ENCODE results near the gene CCDC124.

DNA sequence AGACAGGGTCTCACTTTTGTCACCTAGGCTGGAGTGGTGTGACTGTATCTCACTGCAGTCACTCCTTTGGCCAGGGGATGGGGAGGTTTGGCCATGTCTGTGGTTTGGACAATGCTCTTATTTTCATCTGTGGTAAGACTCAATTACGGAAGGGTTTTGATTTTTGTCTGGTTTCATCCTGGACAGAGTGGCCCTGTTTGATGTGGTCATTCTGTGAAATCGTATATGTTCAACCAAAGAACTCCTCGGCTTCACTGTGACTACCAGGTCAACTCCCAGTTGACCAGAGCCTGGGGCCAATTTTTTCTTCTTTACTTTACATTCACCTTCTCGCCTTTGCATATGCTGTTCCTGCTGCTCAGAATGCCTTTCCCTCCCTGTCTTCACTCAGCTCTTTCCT is 6.8 kb upstream of the CCDC124 start:
- TF ChIP-seq, protein P1, sequence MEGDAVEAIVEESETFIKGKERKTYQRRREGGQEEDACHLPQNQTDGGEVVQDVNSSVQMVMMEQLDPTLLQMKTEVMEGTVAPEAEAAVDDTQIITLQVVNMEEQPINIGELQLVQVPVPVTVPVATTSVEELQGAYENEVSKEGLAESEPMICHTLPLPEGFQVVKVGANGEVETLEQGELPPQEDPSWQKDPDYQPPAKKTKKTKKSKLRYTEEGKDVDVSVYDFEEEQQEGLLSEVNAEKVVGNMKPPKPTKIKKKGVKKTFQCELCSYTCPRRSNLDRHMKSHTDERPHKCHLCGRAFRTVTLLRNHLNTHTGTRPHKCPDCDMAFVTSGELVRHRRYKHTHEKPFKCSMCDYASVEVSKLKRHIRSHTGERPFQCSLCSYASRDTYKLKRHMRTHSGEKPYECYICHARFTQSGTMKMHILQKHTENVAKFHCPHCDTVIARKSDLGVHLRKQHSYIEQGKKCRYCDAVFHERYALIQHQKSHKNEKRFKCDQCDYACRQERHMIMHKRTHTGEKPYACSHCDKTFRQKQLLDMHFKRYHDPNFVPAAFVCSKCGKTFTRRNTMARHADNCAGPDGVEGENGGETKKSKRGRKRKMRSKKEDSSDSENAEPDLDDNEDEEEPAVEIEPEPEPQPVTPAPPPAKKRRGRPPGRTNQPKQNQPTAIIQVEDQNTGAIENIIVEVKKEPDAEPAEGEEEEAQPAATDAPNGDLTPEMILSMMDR (IDR thresholded peaks at IDR 0.05; ENCODE audit: low read length), result no peak
- TF ChIP-seq EZH2 (IDR thresholded peaks at IDR 0.05; ENCODE audit: borderline replicate concordance, low read length), result no peak

Data from OCI-LY1 (cell line).